Pancreas (tissue), 10 donors: ENCODE results near the gene INHBE. TPM values are rescaled to one million over a fixed set of nuclear protein-coding genes. Genes with fewer than 3 reads are reported as not detected.
"Not testable (repeated sequence)": the region's sequence is repeated elsewhere in the genome, so short reads cannot be mapped to it uniquely, and the experiment has no call there.

Experiments used
- ATAC-seq, 4 donors: fragments of 200-7000 bp; cut with Tn5 transposase; one replicate each; pipeline versions ENCODE4 v1.8.0 to v1.9.1; 2020; ENCODE audit warnings: mild to moderate bottlenecking in 4 of 4, moderate library complexity in 4 of 4
- DNase-seq, 6 donors: peaks; one replicate each; pipeline ENCODE4 v3.0.0-alpha.2; 2020
- FAIRE-seq: peaks from 2 replicates; lab custom pipeline; 2012; peaks lifted over from hg19 to GRCh38; lab: Jason Lieb, UNC
- H3K27ac ChIP-seq, 4 donors: fragments of 200-600 bp; sonication (generic); 1 replicate in 3 of 4; 2 replicates in 1 of 4; pipeline versions ENCODE4 v1.5.0 to v1.8.0; 2020
- H3K27me3 ChIP-seq, 4 donors: fragments of 200-600 bp; one replicate each; pipeline ENCODE4 v1.8.0; 2021
- H3K36me3 ChIP-seq, 3 donors: fragments of 200-600 bp; sonication (generic) in 1 of 3; one replicate each; pipeline versions ENCODE4 v1.5.0 to v1.8.0; 2020 to 2021
- H3K4me1 ChIP-seq, 3 donors: fragments of 200-600 bp; one replicate each; pipeline ENCODE4 v1.8.0; 2021
- H3K4me3 ChIP-seq, 4 donors: fragments of 200-600 bp; sonication (generic) in 2 of 4; one replicate each; pipeline versions ENCODE4 v1.5.0 to v1.8.0; 2020 to 2021
- H3K9me3 ChIP-seq, 4 donors: fragments of 200-600 bp; one replicate each; pipeline ENCODE4 v1.8.0; 2021
- CTCF ChIP-seq, 4 donors: fragments of 200-600 bp; sonication (generic) in 3 of 4; IDR thresholded peaks; one replicate each; pipeline versions ENCODE4 v1.5.0 to v1.8.0; 2021; ENCODE audit warnings: antibody characterized with exemption in 4 of 4
- WGBS, 2 donors: extraction: QIAGEN DNeasy Blood & Tissue Kit; methylation state at CpG; one replicate each; pipeline ENCODE4 v1.1.7; 2013; 5-methylcytosine and 5-hydroxymethylcytosine counted together
- intact Hi-C, 3 donors: fragments of 100-400 bp; cut with DNase I; formaldehyde crosslinking; loops; one replicate each; pipeline versions ENCODE4 v1.11.1 to v1.14.2; 2022
- polyA plus RNA-seq, 2 donors: library from polyadenylated mRNA; stranded (reverse); fragments of 200-250 nt; gene quantifications; one replicate each; pipeline ENCODE4 v1.2.3, GENCODE V29; 2013
- total RNA-seq, 6 donors: library from RNA; stranded (reverse); fragmentation: NEBNext Ultra II Directional in 4 of 6; extraction: Animal tissue kit (Norgen Biotek cat#: 25700) in 4 of 6; gene quantifications; one replicate each; pipeline versions ENCODE4 v1.2.1 to v1.2.4, GENCODE V29; 2021 to 2023
- donor health status: healthy with polysubstance abuse.
- donor health status: DM: no; HTN: no; CAD: no; lungs with moderate emphysema.
- donor health status: DM: no; HTN: no; CAD: no.
- donor health status: control.
- donor health status: control.
- donor health status: Bipolar disorder and iron deficiency.
- donor health status: DM: yes; HTN: yes; CAD: no.
- donor health status: DM: no; HTN: no; CAD: no.
- donor health status: DM: no; HTN: no; CAD: no.
- donor health status: DM: yes; HTN: yes; CAD: no.

INHBE gene
- total and polyA plus RNA-seq, 8 donors = 0.05 to 17.8 (median 0.24) TPM; not detected in 5

GRCh38 chr12:57496822-57497221 lies 41.7 kb downstream of the INHBE start:
- DNase-seq (no peak), FAIRE-seq (no peak), ATAC-seq (no peak)
- Histone ChIP-seq H3K27ac (no peak overlapping the region), H3K27me3 (no peaks in the 10 kb centered on the region), H3K9me3 (no peaks in the 10 kb centered on the region), H3K4me3 (no peak overlapping the region), H3K4me1 (no peaks in the 10 kb centered on the region), H3K36me3 (peaks cover 9 to 28% (median 10%) of the 10 kb centered on the region in 3 donors)
- intact Hi-C loops = no loop called here
- no peak for TF ChIP-seq CTCF (IDR thresholded peaks at IDR 0.05)

GRCh38 chr12:57497223-57498131 lies 42.4 kb downstream of the INHBE start:
- FAIRE-seq = no peak
- Histone ChIP-seq H3K27ac (no peak overlapping the region), H3K9me3 (no peaks in the 10 kb centered on the region), H3K4me3 (no peak overlapping the region), H3K27me3 (no peaks in the 10 kb centered on the region), H3K4me1 (no peaks in the 10 kb centered on the region), H3K36me3 (peaks cover 9 to 27% (median 10%) of the 10 kb centered on the region in 3 donors)
- WGBS, 2 donors = 91 to 92% methylated on average over 12 of the region's 12 CpGs
- no peak for ATAC-seq
- intact Hi-C loops = no loop called here
- no peak for TF ChIP-seq CTCF (IDR thresholded peaks at IDR 0.05)
- peak in 1 of 6 donors; percentile 6 for DNase-seq

- DNase-seq (peak in 1 of 6 donors; percentile 27), FAIRE-seq (no peak), ATAC-seq (no peak)
- Histone ChIP-seq H3K27me3 (no peaks in the 10 kb centered on the region), H3K4me3 (no peak overlapping the region), H3K27ac (no peak overlapping the region), H3K9me3 (no peaks in the 10 kb centered on the region), H3K4me1 (no peaks in the 10 kb centered on the region), H3K36me3 (peaks cover 9 to 31% (median 10%) of the 10 kb centered on the region in 3 donors)
- intact Hi-C loops = no loop called here
- TF ChIP-seq CTCF (IDR thresholded peaks at IDR 0.05) = no peak
- WGBS, 2 donors = 89 to 91% methylated on average over 9 of the region's 9 CpGs
Measured at GRCh38 chr12:57498132-57498502, 43.0 kb downstream of the INHBE start.

GRCh38 chr12:57498571-57498970 lies 43.5 kb downstream of the INHBE start:
- Histone ChIP-seq H3K27me3 (no peaks in the 10 kb centered on the region), H3K27ac (no peak overlapping the region), H3K36me3 (peaks cover 9 to 31% (median 10%) of the 10 kb centered on the region in 3 donors), H3K4me3 (no peak overlapping the region), H3K9me3 (no peaks in the 10 kb centered on the region), H3K4me1 (no peaks in the 10 kb centered on the region)
- 94% methylated on average over 4 of the region's 4 CpGs for WGBS, 2 donors
- intact Hi-C loops = no loop called here
- DNase-seq (peak in 1 of 6 donors; percentile 5), ATAC-seq (no peak), FAIRE-seq (no peak)
- TF ChIP-seq CTCF (IDR thresholded peaks at IDR 0.05) = no peak

GRCh38 chr12:57500213-57500612 lies 45.1 kb downstream of the INHBE start:
- H3K36me3 ChIP-seq = peaks cover 9 to 48% (median 10%) of the 10 kb centered on the region in 3 donors
- H3K4me1 ChIP-seq = no peaks in the 10 kb centered on the region
- no peak for ATAC-seq
- DNase-seq = peak in 1 of 6 donors; percentile 26
- no peak for FAIRE-seq
- WGBS, 2 donors = 94 to 97% methylated on average over 11 of the region's 11 CpGs
- no peak overlapping the region for H3K4me3 ChIP-seq
- TF ChIP-seq CTCF (IDR thresholded peaks at IDR 0.05) = no peak
- H3K27me3 ChIP-seq = no peaks in the 10 kb centered on the region
- intact Hi-C loops = no loop called here
- no peaks in the 10 kb centered on the region for H3K9me3 ChIP-seq
- H3K27ac ChIP-seq = no peak overlapping the region

- WGBS, 2 donors = 96% methylated on average over 17 to 22 of the region's 22 CpGs
- H3K4me3 ChIP-seq, H3K27ac ChIP-seq, intact Hi-C loops, H3K27me3 ChIP-seq, H3K9me3 ChIP-seq, H3K4me1 ChIP-seq, FAIRE-seq, ATAC-seq: not testable (repeated sequence)
- H3K36me3 ChIP-seq = peaks cover 9 to 60% (median 17%) of the 10 kb centered on the region in 3 donors
- DNase-seq = peak in 1 of 6 donors; percentile 23
Measured at GRCh38 chr12:57502311-57502969, 47.3 kb downstream of the INHBE start.

- H3K27me3 ChIP-seq, DNase-seq, H3K27ac ChIP-seq, H3K4me1 ChIP-seq, intact Hi-C loops, ATAC-seq, FAIRE-seq, H3K4me3 ChIP-seq, H3K9me3 ChIP-seq: not testable (repeated sequence)
- 91 to 93% methylated on average over 4 of the region's 4 CpGs for WGBS, 2 donors
- peaks cover 0 to 53% (median 10%) of the 10 kb centered on the region in 3 donors for H3K36me3 ChIP-seq
Measured at GRCh38 chr12:57506541-57506940, 51.4 kb downstream of the INHBE start.
